Activated CD4-positive, alpha-beta T cell treated with anti-CD3 and anti-CD28 coated beads for 1 hour (primary cell): ENCODE measurements around the gene PLA2G4B.

Experiments used
- DNase-seq: peaks from one replicate; pipeline ENCODE4 v3.0.0-alpha.2; 2020

Gene PLA2G4B

DNA sequence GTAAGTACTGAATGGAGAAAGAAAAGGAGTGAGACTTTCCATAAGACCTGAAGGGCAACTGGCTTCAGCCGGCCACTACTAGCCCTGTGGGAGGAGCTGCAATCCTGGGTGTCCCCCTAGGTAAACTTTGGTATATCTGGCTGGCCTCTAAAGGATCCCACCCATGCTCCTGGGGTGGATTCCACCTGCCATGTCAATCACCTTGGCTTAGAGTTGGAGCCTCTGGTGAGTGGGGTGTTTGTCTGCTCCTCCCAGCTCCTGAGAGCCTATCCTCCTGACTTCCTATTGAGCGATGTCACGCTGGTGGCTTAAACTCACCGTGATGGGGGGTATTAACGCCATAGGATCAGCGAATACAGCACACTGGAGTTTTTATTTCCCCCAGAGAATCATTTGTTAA is 52.6 kb downstream of the PLA2G4B start:
- no peak for DNase-seq

- no peak for DNase-seq
Measured at GRCh38 chr15:41891946-41892345, 53.3 kb downstream of the PLA2G4B start.

DNA sequence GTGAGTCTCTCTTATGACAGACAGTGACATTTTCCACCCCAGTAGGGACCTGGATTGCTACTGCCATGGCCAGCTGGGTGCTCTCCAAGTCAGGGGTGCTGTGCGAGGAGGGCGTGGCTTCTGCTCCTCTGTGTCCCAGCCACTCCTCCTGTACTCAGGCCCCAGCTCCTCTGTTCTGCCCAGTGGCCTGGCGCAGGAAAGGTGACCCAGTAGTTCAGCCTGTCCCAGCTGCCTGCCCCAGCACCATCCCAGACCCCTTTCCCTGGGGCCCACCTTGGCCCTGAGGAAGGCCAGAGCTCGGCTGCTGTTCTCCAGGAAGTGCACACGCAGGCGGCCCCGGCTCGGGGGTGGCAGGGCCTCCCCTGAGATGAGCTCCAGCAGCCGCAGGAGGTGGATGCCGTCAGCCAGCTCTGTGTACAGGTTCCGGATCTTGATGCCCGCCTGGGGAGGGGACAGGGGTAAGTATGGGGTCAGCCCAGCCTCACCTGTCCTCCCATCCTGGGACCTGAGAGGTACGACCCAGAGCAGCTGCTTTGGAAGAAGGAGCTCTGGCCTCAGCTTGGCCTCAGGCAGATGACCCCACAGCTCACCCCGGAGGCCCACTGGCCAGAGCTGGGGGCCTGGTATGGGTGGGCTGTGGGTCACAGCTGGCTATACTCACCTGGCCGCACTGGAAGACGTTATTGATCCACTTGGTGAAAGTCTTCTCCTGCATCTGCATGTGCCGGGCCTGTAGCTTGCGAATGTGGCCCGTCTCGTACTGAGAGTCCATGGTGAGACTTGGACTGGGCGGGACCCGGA is 54.2 kb downstream of the PLA2G4B start:
- no peak for DNase-seq

DNA sequence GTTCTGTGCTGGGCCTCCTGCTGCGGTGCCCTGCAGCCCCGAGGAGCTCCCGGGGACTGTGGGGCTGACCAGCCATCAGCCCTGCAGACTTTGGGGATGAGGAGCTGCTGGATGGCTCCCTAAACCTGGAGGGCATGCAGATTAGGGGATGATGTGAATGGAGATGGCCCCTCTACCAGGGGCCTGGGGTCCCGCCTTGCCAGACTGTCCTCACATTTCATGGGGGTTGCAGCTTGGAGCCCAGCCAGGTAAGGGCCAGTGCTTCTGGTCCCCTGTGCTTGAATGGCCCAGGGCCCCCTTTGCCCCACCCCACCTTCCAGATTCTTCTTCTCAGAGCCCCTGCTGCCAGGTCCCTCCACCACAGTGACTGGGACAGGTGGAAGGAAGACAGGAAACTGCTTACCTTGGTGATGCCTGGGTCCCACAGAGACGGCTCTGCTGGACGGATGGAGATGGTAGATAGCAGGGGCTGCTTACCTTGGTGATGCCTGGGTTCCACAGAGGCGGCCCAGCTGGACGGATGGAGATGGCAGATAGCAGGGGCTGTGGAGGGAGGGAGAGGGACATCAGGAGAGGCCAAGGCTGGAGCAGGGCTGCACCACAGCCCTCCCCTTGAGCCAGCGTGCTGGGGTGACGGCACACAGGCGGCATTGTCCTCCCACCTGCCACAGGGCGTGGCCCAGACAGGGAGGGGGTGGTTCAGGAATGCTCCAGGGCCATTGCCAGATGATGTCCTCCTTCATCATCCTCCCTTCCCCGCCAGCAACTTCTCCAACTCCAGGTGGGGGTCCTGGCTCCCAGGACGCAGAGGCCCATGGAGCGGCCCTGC is 55.0 kb downstream of the PLA2G4B start, which contains the start of gene SPTBN5:
SPTBN5 (minus strand) TSS at position 632 of the 829 bp plus-strand sequence; CDS start at position 76, 556 bp downstream.
- DNase-seq, result no peak

DNA sequence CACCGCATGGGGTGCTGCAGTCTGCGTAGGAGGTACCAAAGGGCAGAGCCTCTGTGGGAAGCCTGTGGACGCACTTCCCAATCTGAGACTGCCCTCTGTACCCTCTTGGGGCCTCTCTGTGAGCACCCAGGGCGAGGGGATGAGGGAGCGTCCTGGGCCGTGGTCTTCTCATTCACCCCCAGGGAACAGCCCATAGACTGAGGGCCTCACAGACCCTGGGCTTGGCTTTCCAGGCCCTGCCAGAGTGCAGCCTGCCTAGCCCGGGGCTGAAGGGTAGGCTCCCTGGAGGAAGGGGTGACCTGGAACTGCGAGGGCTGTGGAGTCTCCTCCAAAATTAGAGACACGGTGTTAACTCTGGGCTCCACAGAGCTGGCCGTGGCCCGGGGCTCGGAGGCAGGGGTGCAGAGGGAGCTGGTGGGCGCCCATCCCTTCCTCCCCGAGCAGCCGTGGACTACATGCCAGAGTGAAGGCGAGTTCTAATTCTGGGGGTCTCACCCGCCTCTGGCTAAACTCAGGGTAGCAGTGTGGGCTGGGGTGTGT is 55.7 kb downstream of the PLA2G4B start:
- no peak for DNase-seq

DNA sequence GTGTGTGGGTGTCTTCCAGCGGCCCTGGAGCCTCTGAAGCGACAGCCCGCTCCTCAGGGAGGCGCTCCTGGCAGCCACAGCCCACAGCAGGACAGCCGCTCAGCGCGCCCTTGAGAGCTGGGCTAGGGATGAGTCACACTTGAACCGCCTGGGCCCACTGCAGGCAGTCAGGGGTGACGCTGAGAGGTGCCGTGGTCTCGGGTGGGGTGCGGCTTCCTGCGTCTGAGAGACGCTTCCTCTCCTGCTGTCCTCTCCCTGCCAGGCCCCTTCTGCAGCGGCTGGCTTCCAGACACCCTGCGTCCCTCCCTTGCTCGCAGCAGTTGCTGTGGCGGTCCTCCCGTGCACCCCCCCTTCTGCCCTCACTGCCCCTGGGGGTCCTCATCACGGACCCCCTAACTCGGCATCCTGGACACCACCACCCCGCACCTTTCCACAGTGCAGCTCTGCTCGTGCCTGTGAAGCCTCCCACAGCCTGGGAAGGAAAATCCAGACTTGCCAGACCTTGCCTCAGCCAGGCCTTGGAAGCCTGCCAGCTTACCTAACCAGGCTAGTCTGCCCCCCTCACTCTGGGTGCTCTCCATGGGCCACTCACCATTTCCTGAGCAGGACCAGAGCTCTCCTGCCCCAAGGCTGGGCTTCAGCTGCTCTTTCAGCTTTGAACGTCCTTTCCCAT is 56.3 kb downstream of the PLA2G4B start:
- DNase-seq, result peak; percentile 82

GRCh38 chr15:41895491-41895890 is 56.8 kb downstream of the PLA2G4B start:
- no peak for DNase-seq

GRCh38 chr15:41895957-41896356 is 57.3 kb downstream of the PLA2G4B start:
- no peak for DNase-seq

DNA sequence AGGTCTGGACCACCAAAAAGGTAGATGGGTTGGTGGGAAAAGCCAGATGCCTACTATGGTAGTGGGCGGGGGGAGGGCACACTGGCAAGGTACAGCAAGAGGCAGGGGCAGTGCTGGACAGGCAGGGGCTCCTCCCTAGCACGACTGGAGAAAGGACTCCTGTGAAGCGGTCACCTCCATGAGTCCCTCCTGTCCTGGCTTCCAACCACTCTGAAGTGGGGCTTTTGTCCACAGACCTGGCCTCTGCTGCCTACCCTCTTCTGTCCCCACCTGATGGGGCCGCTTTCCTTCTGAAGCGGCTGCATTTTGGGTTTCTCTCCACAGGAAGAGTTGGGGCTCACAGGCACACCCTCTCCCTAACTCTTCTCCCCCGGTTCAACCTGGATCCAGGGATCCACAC is 57.9 kb downstream of the PLA2G4B start:
- no peak for DNase-seq

GRCh38 chr15:41897363-41897799 is 58.7 kb downstream of the PLA2G4B start:
- no peak for DNase-seq
